ENCODE results near the gene PCGF2.
A peak's percentile ranks its signal among the peaks of the same experiment; 100 is the strongest.

The PCGF2 gene

GRCh38 chr17:38702166-38702915, 45.8 kb downstream of the PCGF2 start:
- peak; percentile 4 to 10 for ATAC-seq

GRCh38 chr17:38701504-38702165, 46.5 kb downstream of the PCGF2 start:
- peak; percentile 69 to 74 for ATAC-seq

GRCh38 chr17:38698760-38699159, 49.4 kb downstream of the PCGF2 start:
- no peak for ATAC-seq

- ATAC-seq, result no peak
Measured at GRCh38 chr17:38697061-38697820, 50.9 kb downstream of the PCGF2 start.

- no peak for ATAC-seq
Measured at GRCh38 chr17:38693700-38694329, 54.3 kb downstream of the PCGF2 start.

- ATAC-seq, result no peak
Measured at GRCh38 chr17:38691154-38691553, 57.0 kb downstream of the PCGF2 start.

GRCh38 chr17:38690386-38690785, 57.8 kb downstream of the PCGF2 start:
- ATAC-seq, result no peak

GRCh38 chr17:38687286-38687685, 60.9 kb downstream of the PCGF2 start:
- ATAC-seq, result no peak

- ATAC-seq, result no peak
Measured at GRCh38 chr17:38685491-38685890, 62.6 kb downstream of the PCGF2 start.
